Frontal cortex (tissue), 4 donors: Measurements from ENCODE around the gene C1orf115. TPM values are rescaled to one million over a fixed set of nuclear protein-coding genes. Genes with fewer than 3 reads are reported as not detected.
"Not testable (repeated sequence)": the region's sequence is repeated elsewhere in the genome, so short reads cannot be mapped to it uniquely, and the experiment has no call there.

Source experiments
- DNase-seq, 2 donors: peaks; one replicate each; pipeline ENCODE4 v3.0.0; 2012; ENCODE audit warnings: low spot score in 2 of 2
- FAIRE-seq: peaks from 2 replicates; lab custom pipeline; 2012; peaks lifted over from hg19 to GRCh38; lab: Jason Lieb, UNC
- total RNA-seq: library from RNA; depleted of rRNA; stranded (reverse); fragments of >200 nt; gene quantifications from one replicate; pipeline ENCODE4 v1.2.3, GENCODE V29; 2014
- donor health status: control.
- donor health status: control.
- donor health status: control.

C1orf115 gene
- total RNA-seq, 1 donor from 2014 or later = 60.7 TPM

- not testable (repeated sequence) for FAIRE-seq, DNase-seq
Measured at GRCh38 chr1:220715986-220716385, 25.8 kb downstream of the C1orf115 start.

GRCh38 chr1:220717800-220718640 is 27.9 kb downstream of the C1orf115 start:
- FAIRE-seq (no peak), DNase-seq (no peak)

DNA sequence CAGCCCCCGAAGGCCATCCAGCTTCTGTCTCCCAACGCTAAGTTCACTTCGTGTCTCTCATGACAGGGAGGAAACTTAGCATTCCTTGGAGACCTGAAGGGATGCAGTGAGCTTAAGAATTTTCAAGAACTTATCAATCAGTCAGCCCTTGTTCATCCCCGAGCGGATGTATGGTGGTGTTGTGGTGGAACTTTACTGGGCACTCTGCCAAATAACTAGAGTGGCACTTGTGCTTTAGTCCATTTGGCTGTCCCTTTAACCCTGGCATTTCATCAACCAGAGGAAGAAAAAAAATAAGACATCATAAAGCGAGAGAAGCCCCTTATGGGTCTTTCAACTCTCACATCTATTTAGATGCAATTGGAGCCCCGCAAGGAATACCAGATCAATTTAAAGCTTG is 31.1 kb downstream of the C1orf115 start:
- DNase-seq, FAIRE-seq: not testable (repeated sequence)

DNA sequence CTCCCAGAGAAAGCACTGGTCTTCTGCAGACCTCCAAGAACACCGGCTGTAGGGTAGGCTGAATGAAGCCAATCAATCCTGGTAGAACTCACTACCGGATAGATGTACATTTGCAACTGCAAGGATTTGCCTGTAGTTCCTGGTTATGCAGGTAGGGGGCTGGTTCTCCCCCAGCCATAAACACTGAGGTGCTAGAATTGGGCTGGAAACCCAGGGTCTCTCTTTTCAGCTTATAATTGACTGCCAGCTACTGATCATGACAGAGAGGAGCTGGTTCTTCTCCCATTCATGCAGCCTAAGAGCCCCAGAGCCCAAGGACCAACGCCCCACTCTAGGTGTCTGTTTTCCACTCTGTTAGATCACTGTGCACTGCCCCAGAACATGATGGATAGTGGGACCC is 36.5 kb downstream of the C1orf115 start:
- FAIRE-seq (no peak), DNase-seq (no peak)

- DNase-seq = no peak
- FAIRE-seq = no peak
Measured at GRCh38 chr1:220727519-220727918, 37.4 kb downstream of the C1orf115 start.

DNA sequence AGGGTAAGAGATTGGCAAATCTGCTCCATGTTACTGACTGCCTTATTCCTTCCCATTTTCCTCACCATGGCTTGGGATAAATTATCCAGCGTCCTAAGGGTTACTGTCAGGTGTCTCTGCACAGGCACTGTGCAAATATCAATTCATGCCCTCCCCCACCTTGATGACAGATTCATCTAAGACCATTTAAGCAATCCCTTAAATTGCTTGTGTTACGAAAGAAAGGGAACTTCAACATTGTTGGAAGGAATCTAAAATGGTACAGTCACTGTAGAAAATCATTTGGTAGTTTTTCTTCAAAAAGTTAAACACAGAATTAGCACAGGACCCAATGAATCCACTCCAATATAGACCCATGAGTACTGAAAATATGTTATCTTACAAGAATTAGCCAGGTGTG is 40.3 kb downstream of the C1orf115 start:
- FAIRE-seq (no peak), DNase-seq (no peak)

- no peak for FAIRE-seq
- DNase-seq = no peak
Measured at GRCh38 chr1:220732137-220732536, 42.0 kb downstream of the C1orf115 start.

- FAIRE-seq = no peak
- no peak for DNase-seq
Measured at GRCh38 chr1:220732621-220733020, 42.5 kb downstream of the C1orf115 start.

- peak in 1 of 2 donors; percentile 64 for DNase-seq
- no peak for FAIRE-seq
Measured at GRCh38 chr1:220733086-220733601, 43.0 kb downstream of the C1orf115 start.

DNA sequence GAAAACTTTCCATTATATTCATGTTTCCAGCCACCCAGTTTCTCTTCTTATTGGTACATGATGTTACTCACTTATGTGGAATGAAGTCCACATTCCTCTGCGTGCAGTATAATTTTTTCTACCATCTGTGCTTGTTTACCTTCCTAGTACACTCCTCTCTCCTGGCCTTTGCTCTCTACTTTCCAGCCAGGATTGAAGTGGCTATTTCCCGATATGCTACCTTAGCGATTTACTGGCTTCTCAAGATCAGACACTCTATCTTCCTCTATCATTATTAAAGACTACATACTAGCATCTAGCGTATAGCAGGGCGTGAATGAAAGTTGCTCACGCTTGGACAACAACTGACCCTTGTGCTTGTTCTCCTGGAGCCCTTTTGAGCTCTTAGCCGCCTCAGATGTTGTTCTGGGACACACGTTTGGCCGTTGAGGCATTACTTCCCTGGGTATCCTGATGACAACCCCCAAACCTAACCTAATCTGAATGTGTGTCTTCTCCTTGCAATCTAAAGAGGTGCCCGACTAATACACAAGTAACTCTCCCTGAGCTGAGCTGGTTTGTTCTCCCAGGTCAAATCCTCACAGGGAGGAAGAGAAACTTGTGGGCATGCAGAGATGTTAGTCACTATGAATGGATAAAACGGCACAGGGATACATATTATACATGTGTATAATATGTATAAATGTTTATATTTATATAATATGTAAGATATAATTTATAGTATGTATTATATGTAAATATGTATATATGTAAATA is 44.6 kb downstream of the C1orf115 start:
- no peak for DNase-seq
- FAIRE-seq = no peak

GRCh38 chr1:220736283-220736682 is 46.1 kb downstream of the C1orf115 start:
- not testable (repeated sequence) for FAIRE-seq

GRCh38 chr1:220741349-220741748 is 51.2 kb downstream of the C1orf115 start:
- no peak for DNase-seq
- no peak for FAIRE-seq

More at GRCh38 chr1:220736283-220736682, 46.1 kb downstream of the C1orf115 start:
- DNase-seq = not testable (repeated sequence)

GRCh38 chr1:220741825-220742224 is 51.7 kb downstream of the C1orf115 start:
- DNase-seq (no peak), FAIRE-seq (no peak)

DNA sequence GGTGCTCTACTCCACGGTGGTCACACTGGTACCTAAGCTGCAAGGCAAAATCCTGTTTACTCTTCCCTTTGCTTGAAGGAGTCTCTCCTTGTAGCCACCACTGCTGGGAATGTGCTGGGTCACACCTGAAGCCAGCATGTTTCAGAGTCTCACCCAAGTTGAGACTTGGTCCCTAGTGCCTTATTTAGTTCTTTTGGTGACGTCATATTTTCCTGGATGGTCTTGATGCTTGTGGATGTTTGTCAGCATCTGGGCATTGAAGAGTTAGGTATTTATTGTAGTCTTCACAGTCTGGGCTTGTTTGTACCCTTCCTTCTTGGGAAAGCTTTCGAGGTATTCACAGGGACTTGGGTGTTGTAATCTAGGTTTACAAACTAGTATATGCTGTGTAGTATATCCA is 52.4 kb downstream of the C1orf115 start:
- DNase-seq = no peak
- no peak for FAIRE-seq

- no peak for FAIRE-seq
Measured at GRCh38 chr1:220746851-220747250, 56.7 kb downstream of the C1orf115 start.

GRCh38 chr1:220747437-220748088 is 57.4 kb downstream of the C1orf115 start:
- FAIRE-seq = no peak

More at GRCh38 chr1:220746851-220747250, 56.7 kb downstream of the C1orf115 start:
- no peak for DNase-seq

DNA sequence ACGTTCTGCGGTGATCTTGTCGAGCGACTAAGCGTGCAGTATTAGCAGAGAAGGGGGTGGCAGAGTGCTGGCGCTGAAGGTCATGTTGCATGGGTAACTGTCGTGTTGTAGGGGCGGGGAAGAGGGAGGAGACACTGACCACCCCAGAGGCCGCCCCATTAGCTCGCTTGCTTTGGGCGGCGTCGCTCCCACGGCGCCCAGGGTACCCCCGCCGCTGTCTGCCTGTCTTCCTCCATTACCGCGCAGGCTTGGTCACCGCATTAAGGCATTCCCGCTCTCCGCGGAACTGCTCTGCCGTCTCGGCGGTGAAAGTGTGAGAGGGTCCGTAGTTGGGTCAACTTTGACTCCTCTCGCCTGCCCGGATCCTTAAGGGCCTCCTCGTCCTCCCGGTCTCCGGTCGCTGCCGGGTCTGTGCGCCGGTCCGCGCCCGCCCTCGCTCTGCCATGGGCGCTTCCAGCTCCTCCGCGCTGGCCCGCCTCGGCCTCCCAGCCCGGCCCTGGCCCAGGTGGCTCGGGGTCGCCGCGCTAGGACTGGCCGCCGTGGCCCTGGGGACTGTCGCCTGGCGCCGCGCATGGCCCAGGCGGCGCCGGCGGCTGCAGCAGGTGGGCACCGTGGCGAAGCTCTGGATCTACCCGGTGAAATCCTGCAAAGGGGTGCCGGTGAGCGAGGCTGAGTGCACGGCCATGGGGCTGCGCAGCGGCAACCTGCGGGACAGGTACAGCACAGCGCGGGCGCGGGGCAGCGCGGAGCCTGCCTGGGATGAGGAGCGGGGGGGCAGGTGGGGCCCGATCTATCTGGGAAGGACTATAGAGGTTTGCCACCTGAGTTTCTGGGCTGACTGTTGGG is 58.1 kb downstream of the C1orf115 start, which contains the start of gene MTARC2:
Gene MTARC2, plus strand, starts transcription at position 234 of the 846 bp plus-strand sequence. Its CDS starts 210 bp downstream, at position 444.
- FAIRE-seq (no peak), DNase-seq (peak; percentile 62 to 68)

More at GRCh38 chr1:220747437-220748088, 57.4 kb downstream of the C1orf115 start:
- DNase-seq = no peak
